Neural cell (in vitro differentiated cells): ENCODE results near the gene BMP7. TPM values are rescaled to one million over a fixed set of nuclear protein-coding genes. Genes with fewer than 3 reads are reported as not detected.

ENCODE experiments used
- H2AFZ ChIP-seq: fragments of 200-600, 300-800 bp; sonication (generic), shearing (Covaris generic); 2 replicates; pipeline ENCODE4 v1.6.0; 2014; ENCODE audit warnings: low read depth, mild to moderate bottlenecking, antibody characterized with exemption, low read length, moderate library complexity
- H3F3A ChIP-seq: fragments of 200-600 bp; shearing (Covaris generic); 2 replicates; pipeline ENCODE4 v1.6.1; 2016; ENCODE audit warnings: mild to moderate bottlenecking, moderate library complexity, mixed read lengths, antibody characterized with exemption, low read length; ENCODE audit not compliant: insufficient read depth, poor library complexity, severe bottlenecking
- H3K27ac ChIP-seq: fragments of 200-600, 300-800 bp; sonication (generic), shearing (Covaris generic); 2 replicates; pipeline ENCODE4 v1.5.1; 2014; ENCODE audit warnings: mild to moderate bottlenecking, low read length, moderate library complexity
- H3K27me3 ChIP-seq: fragments of 300-800, 200-600 bp; sonication (generic), shearing (Covaris generic); 2 replicates; pipeline ENCODE4 v1.6.0; 2014; ENCODE audit warnings: mild to moderate bottlenecking, low read depth, low read length, moderate library complexity; ENCODE audit not compliant: insufficient read depth
- H3K36me3 ChIP-seq: fragments of 300-800, 200-600 bp; sonication (generic), shearing (Covaris generic); 2 replicates; pipeline ENCODE4 v1.5.1; 2014; ENCODE audit warnings: mild to moderate bottlenecking, antibody characterized with exemption, low read length, moderate library complexity; ENCODE audit not compliant: insufficient read depth
- H3K4me2 ChIP-seq: fragments of 300-800, 200-600 bp; sonication (generic), shearing (Covaris generic); 2 replicates; pipeline ENCODE4 v1.6.0; 2014; ENCODE audit warnings: mild to moderate bottlenecking, low read length
- H3K4me3 ChIP-seq: fragments of 300-800, 200-600 bp; sonication (generic), shearing (Covaris generic); 2 replicates; pipeline ENCODE4 v1.5.1; 2014; ENCODE audit warnings: mild to moderate bottlenecking, low read length, moderate library complexity
- H3K79me2 ChIP-seq: fragments of 200-600 bp; shearing (Covaris generic); replicated peaks from 2 replicates; pipeline ENCODE4 v1.6.0; 2014; ENCODE audit warnings: mild to moderate bottlenecking, low read length, moderate library complexity; ENCODE audit not compliant: insufficient read depth
- H3K9ac ChIP-seq: fragments of 300-800, 200-600 bp; sonication (generic), shearing (Covaris generic); 2 replicates; pipeline ENCODE4 v1.6.1; 2016; ENCODE audit warnings: mild to moderate bottlenecking, low read length, mixed read lengths
- H3K9me2 ChIP-seq: fragments of 200-600 bp; shearing (Covaris generic); 2 replicates; pipeline ENCODE4 v1.6.1; 2016; ENCODE audit warnings: mild to moderate bottlenecking, low read length, mixed read lengths; ENCODE audit not compliant: insufficient read depth
- H3K9me3 ChIP-seq: fragments of 200-600, 300-800 bp; sonication (generic), shearing (Covaris generic); 2 replicates; pipeline ENCODE4 v1.6.1; 2016; ENCODE audit warnings: mild to moderate bottlenecking, mixed run types, low read length, moderate library complexity, mixed read lengths
- H4K20me1 ChIP-seq: fragments of 200-600 bp; shearing (Covaris generic); 2 replicates; pipeline ENCODE4 v1.6.1; 2016; ENCODE audit warnings: mild to moderate bottlenecking, mixed run types; ENCODE audit not compliant: insufficient read depth
- EP300 ChIP-seq: fragments of 450-650 bp; conservative IDR thresholded peaks from 2 replicates; pipeline ENCODE4 v1.6.1; 2014; ENCODE audit warnings: antibody characterized with exemption, mild to moderate bottlenecking, moderate library complexity; ENCODE audit not compliant: poor library complexity, severe bottlenecking
- EZH2 ChIP-seq: fragments of 200-600, 300-800 bp; shearing (Covaris generic), sonication (generic); IDR thresholded peaks from 2 replicates; pipeline ENCODE4 v1.6.1; 2014; ENCODE audit warnings: antibody characterized with exemption, low read length, borderline replicate concordance, mild to moderate bottlenecking; ENCODE audit not compliant: insufficient read depth, poor library complexity, severe bottlenecking
- MXI1 ChIP-seq: fragments of 450-650 bp; conservative IDR thresholded peaks from 2 replicates; pipeline ENCODE4 v1.6.1; 2014; ENCODE audit warnings: antibody characterized with exemption, mild to moderate bottlenecking; ENCODE audit not compliant: poor library complexity, severe bottlenecking
- POLR2AphosphoS5 ChIP-seq: IDR thresholded peaks from 2 replicates; pipeline ENCODE4 v1.6.1; 2012
- RAD21 ChIP-seq: fragments of 450-650 bp; conservative IDR thresholded peaks from 2 replicates; pipeline ENCODE4 v1.6.1; 2014; ENCODE audit warnings: antibody characterized with exemption, mild to moderate bottlenecking, moderate library complexity
- SMC3 ChIP-seq: fragments of 450-650 bp; conservative IDR thresholded peaks from 2 replicates; pipeline ENCODE4 v1.6.1; 2014; ENCODE audit warnings: antibody characterized with exemption, mild to moderate bottlenecking, moderate library complexity; ENCODE audit not compliant: poor library complexity
- TAF1 ChIP-seq: IDR thresholded peaks from 2 replicates; pipeline ENCODE4 v1.6.1; 2012; ENCODE audit warnings: low read depth
- polyA plus RNA-seq: library from polyadenylated mRNA; depleted of rRNA; stranded (reverse); fragments of >200 nt; gene quantifications from 2 replicates; pipeline ENCODE4 v1.2.3, GENCODE V29; 2014
- TF ChIP-seq, protein P1 (sequence below): fragments of 450-650 bp; IDR thresholded peaks from 2 replicates; pipeline ENCODE4 v1.5.1; 2014; ENCODE audit warnings: antibody characterized with exemption, mild to moderate bottlenecking, moderate library complexity; ENCODE audit not compliant: poor library complexity, severe bottlenecking
- TF ChIP-seq, protein P2 (sequence below): IDR thresholded peaks from 2 replicates; pipeline ENCODE4 v1.6.1; 2012; ENCODE audit warnings: borderline replicate concordance

BMP7 gene
- polyA plus RNA-seq, 1 donor from 2014 or later, result 3.6 TPM

DNA sequence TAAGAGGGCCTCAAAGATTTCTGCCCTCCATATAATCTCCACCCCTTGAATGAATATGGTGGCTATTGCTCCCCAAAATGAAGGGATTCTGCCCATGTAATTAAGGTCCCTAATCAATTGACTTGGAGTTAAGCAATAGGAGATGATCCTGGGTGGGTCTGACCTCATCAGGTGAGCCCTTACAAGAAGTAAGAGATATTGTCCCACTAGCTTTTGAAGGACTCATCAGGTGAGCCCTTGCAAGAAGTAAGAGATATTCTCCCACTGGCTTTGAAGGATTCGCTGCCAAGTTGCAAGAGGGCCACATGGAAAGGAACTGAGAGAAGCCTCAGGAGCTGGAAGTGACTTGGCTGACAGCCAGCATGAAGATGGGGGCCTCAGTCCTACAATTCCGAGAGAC lies 103.4 kb downstream of the BMP7 start:
- TF ChIP-seq RAD21, result no peak
- no peak for TF ChIP-seq EP300
- no peak for TF ChIP-seq MXI1
- no peak for TF ChIP-seq SMC3
- TF ChIP-seq EZH2, result no peak
- TF ChIP-seq TAF1, result no peak
- TF ChIP-seq, protein P1, sequence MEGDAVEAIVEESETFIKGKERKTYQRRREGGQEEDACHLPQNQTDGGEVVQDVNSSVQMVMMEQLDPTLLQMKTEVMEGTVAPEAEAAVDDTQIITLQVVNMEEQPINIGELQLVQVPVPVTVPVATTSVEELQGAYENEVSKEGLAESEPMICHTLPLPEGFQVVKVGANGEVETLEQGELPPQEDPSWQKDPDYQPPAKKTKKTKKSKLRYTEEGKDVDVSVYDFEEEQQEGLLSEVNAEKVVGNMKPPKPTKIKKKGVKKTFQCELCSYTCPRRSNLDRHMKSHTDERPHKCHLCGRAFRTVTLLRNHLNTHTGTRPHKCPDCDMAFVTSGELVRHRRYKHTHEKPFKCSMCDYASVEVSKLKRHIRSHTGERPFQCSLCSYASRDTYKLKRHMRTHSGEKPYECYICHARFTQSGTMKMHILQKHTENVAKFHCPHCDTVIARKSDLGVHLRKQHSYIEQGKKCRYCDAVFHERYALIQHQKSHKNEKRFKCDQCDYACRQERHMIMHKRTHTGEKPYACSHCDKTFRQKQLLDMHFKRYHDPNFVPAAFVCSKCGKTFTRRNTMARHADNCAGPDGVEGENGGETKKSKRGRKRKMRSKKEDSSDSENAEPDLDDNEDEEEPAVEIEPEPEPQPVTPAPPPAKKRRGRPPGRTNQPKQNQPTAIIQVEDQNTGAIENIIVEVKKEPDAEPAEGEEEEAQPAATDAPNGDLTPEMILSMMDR, result no peak
- TF ChIP-seq POLR2AphosphoS5, result no peak
- TF ChIP-seq, protein P2, sequence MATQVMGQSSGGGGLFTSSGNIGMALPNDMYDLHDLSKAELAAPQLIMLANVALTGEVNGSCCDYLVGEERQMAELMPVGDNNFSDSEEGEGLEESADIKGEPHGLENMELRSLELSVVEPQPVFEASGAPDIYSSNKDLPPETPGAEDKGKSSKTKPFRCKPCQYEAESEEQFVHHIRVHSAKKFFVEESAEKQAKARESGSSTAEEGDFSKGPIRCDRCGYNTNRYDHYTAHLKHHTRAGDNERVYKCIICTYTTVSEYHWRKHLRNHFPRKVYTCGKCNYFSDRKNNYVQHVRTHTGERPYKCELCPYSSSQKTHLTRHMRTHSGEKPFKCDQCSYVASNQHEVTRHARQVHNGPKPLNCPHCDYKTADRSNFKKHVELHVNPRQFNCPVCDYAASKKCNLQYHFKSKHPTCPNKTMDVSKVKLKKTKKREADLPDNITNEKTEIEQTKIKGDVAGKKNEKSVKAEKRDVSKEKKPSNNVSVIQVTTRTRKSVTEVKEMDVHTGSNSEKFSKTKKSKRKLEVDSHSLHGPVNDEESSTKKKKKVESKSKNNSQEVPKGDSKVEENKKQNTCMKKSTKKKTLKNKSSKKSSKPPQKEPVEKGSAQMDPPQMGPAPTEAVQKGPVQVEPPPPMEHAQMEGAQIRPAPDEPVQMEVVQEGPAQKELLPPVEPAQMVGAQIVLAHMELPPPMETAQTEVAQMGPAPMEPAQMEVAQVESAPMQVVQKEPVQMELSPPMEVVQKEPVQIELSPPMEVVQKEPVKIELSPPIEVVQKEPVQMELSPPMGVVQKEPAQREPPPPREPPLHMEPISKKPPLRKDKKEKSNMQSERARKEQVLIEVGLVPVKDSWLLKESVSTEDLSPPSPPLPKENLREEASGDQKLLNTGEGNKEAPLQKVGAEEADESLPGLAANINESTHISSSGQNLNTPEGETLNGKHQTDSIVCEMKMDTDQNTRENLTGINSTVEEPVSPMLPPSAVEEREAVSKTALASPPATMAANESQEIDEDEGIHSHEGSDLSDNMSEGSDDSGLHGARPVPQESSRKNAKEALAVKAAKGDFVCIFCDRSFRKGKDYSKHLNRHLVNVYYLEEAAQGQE, result no peak

GRCh38 chr20:57162362-57162652 lies 104.1 kb downstream of the BMP7 start:
- no peaks in the 10 kb centered on the region for H4K20me1 ChIP-seq
- TF ChIP-seq RAD21 (no peak), SMC3 (no peak), MXI1 (no peak), POLR2AphosphoS5 (no peak), EP300 (no peak), EZH2 (no peak), TAF1 (no peak)
- TF ChIP-seq, protein P2, result no peak
- TF ChIP-seq, protein P1, result no peak
- H3F3A ChIP-seq, result no peaks in the 10 kb centered on the region
- no peaks in the 10 kb centered on the region for H3K36me3 ChIP-seq
- H3K9me2 ChIP-seq, result no peaks in the 10 kb centered on the region
- H3K9me3 ChIP-seq, result no peaks in the 10 kb centered on the region
- no peak overlapping the region for H3K4me3 ChIP-seq
- H2AFZ ChIP-seq, result no peak overlapping the region
- no peaks in the 10 kb centered on the region for H3K27me3 ChIP-seq
- no peak overlapping the region for H3K27ac ChIP-seq
- H3K9ac ChIP-seq, result no peak overlapping the region
- no peak overlapping the region for H3K4me2 ChIP-seq
- H3K79me2 ChIP-seq, result no peaks in the 10 kb centered on the region

More for the DNA sequence above, 103.4 kb downstream of the BMP7 start:
- H3K4me3 ChIP-seq, result no peak overlapping the region
- no peak overlapping the region for H2AFZ ChIP-seq
- no peaks in the 10 kb centered on the region for H4K20me1 ChIP-seq
- no peaks in the 10 kb centered on the region for H3K9me3 ChIP-seq
- H3K4me2 ChIP-seq, result no peak overlapping the region
- H3K27me3 ChIP-seq, result no peaks in the 10 kb centered on the region
- H3F3A ChIP-seq, result no peaks in the 10 kb centered on the region
- no peak overlapping the region for H3K9ac ChIP-seq
- no peaks in the 10 kb centered on the region for H3K9me2 ChIP-seq
- H3K27ac ChIP-seq, result no peak overlapping the region
- no peaks in the 10 kb centered on the region for H3K79me2 ChIP-seq
- no peaks in the 10 kb centered on the region for H3K36me3 ChIP-seq
